GM12892 (cell line): ENCODE results near the gene STYXL2.

Experiments
- DNase-seq: peaks from one replicate; pipeline ENCODE4 v3.0.0; 2011; ENCODE audit not compliant: insufficient read length
- FAIRE-seq: peaks from 2 replicates; lab custom pipeline; 2011; peaks lifted over from hg19 to GRCh38; lab: Jason Lieb, UNC
- POLR2A ChIP-seq: IDR thresholded peaks from 2 replicates; pipeline ENCODE4 v1.6.1; 2011; ENCODE audit warnings: low read depth, low read length, control low read depth
- POLR2AphosphoS5 ChIP-seq: IDR thresholded peaks from 2 replicates; pipeline ENCODE4 v1.6.1; 2011; ENCODE audit warnings: low read depth, low read length, control low read depth
- TAF1 ChIP-seq: IDR thresholded peaks from 2 replicates; pipeline ENCODE4 v1.6.1; 2011; ENCODE audit warnings: low read depth, mild to moderate bottlenecking, control low read depth, low read length, borderline replicate concordance

The STYXL2 gene

DNA sequence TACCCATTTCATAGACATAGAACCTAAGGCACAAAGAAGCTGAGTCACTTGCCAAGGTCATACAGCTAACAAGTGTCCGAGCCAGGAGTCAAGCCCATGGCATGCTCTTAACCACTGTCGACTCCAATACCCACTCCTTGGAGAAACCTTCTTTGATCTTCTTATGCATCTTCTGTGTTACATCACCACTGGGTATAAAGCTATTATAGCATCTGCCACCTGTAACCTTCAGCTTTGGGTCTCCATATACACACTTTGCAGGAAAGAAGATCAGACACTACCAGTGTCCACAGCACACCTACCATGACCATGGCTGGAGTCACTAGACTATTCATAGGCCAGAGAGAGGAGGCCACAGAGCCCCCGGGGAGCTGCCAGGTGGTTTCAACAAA lies 32.8 kb upstream of the STYXL2 start:
- FAIRE-seq: no peak
- TF ChIP-seq POLR2AphosphoS5: no peak
- TF ChIP-seq POLR2A: no peak
- TF ChIP-seq TAF1: no peak
- DNase-seq: no peak

DNA sequence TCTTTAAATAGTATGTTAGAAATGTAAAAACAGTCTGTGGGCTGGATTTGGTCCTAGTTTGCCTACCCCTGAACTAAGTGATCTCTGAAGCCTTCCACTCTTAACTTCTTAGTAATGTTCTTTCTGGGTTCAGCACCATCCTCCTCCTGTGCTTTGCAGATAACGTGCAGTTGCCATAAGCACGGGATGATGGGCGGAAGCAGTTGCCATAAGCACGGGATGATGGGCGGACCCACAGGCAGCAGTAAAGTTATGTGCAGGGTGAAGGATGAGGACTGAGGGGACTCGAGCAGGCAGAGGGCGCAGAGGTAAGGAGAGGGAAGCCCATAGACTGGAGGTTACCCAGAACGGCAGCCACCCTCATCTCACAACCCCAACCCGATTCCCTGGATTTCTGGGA lies 29.3 kb upstream of the STYXL2 start:
- TF ChIP-seq POLR2AphosphoS5 (no peak), POLR2A (no peak), TAF1 (no peak)
- DNase-seq (no peak), FAIRE-seq (no peak)

DNA sequence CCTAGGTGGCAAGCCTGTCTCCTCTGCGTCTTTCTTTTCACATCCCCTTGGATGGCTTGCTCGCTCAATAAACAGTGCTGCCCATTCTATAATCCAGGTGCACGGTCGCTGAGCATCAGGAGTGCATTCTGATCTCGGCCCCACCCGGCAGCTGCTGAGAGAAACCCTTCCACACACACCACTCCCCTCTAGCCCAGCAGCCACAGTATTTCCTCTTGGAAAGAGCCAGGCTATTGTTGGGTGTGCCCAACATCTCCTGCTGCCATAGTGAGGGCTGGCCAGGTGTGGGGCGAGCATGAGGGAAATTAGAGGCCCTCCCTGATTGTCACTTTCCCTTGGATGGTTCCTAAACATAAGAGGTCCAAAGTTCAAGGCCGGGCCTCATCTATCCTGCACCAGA lies 28.4 kb upstream of the STYXL2 start:
- DNase-seq (no peak), FAIRE-seq (no peak)
- TF ChIP-seq TAF1: no peak
- no peak for TF ChIP-seq POLR2A
- no peak for TF ChIP-seq POLR2AphosphoS5

DNA sequence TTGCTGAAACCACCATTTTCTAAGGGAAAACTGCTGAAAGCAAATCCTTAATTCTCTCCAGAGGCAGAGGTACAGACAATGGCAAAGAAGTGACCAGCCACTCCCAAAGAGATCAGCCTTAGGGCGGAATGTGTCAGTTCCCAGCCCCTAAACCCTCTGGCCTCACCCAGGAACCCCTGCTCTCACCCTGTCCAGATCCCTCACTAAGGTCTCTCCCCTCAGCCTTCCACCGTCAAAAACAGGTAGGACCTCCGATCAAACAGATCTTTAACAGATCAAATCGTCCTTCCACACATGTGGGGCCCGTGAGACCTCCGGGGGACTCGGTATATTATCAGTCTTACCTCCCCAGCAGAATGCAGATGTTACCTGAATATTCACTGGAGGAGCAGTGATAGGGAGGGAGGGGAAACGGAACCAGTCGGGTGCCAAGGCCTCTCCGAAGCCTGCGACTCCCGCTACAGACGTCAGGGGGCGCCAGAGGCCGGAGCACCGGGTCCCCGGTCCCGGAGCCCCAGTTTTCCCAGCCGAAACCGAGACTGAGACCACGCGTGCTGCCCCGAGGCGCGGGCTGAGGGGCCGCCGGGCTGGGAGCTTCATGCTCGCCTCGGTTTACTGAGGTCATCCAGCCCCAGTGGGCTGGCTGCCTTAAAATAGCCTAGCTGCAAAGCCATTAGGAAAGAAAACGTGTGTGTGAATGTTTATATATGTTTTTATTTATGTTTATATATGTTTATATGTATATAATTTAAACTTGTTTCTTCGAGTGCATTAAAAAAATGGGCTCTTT lies 27.3 kb upstream of the STYXL2 start:
- DNase-seq (peak; percentile 82), FAIRE-seq (peak; percentile 81)
- TF ChIP-seq POLR2AphosphoS5 (no peak), POLR2A (no peak), TAF1 (no peak)

DNA sequence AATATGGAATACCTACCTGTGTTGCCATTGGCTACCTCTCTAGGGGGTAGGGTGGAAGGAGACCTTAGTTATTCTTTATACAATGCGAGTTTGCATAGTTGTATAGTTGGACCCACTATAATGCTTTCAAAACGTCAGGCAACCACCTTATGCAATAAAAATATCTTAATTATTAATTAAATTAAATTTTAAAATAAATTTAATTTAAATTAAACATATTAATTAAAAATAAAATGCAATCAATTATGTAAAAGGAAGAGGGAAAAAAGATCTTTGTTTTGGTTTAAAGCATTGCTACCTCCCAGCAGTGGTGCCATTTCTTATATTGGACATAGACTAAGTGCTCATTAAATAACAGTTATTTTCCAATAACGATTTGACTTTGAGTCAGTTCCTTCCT lies 26.0 kb upstream of the STYXL2 start:
- TF ChIP-seq POLR2AphosphoS5: no peak
- no peak for TF ChIP-seq TAF1
- TF ChIP-seq POLR2A: no peak
- DNase-seq: no peak
- no peak for FAIRE-seq

DNA sequence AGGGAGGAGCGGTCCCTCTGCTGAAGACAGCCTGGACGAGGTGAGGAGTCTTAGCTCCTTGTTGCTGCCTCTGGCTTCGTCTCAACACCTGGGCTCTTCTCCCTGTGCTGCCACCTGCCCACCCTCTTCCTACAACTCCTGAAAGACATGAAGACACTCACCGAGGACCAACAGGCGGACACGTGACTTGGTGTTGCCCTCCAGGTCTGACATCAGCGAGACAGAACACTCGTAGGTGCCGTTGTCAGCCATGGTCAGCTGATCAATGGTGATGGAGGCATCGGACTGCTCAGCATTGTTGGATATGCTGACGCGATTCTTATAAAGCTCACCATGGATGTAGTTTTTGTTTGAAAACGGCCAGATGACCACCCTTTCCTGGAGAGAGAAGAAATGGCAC lies 25.1 kb upstream of the STYXL2 start:
- DNase-seq (no peak), FAIRE-seq (no peak)
- TF ChIP-seq TAF1 (no peak), POLR2AphosphoS5 (no peak), POLR2A (no peak)

DNA sequence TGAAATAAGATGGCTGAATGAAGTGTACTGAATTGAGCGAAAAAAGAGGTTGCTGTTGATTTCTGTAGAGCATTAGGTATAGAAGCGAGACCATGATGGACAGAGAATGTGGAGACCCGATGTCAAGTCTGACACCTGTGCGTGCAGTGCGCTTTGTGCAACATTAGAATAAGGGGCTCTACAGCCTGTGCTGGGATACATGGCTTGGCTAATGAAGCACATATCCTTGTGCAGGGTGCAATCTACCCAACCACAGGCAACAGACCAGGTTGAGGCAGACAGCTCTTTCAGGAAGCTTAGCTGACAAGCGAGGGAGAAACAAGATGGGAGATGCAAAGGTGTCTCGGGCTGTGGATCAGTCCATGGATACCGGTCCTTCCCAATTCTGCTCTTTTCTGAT lies 22.6 kb upstream of the STYXL2 start:
- TF ChIP-seq POLR2AphosphoS5 (no peak), POLR2A (no peak), TAF1 (no peak)
- no peak for DNase-seq
- FAIRE-seq: no peak

DNA sequence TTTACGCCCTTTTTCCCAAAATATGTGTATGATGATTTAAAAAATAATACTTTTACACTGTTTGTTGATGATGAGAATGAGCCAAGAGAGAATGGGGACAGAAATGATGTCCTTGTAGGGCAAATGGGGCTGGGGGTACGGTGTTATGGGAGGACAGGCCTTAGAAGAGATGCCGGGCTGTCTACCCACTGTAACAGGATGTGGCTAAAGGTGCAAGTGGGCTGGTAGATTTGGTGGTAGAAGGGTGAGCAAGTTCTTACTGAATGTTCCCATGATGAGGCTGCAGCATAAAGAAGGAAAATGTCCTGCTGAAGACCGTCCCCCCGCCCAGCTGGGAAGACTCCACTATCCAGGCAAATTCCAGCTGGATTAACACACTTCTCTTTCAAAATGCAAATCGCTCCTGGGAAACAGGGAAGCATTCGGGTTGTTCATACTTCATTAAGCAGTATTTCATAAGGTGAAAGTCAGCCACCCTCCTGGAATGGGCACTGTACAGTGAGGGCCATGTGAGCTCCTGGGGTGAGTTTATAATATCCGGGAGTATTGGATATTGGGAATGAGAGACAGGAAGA lies 17.7 kb upstream of the STYXL2 start:
- DNase-seq (no peak), FAIRE-seq (no peak)
- no peak for TF ChIP-seq TAF1

DNA sequence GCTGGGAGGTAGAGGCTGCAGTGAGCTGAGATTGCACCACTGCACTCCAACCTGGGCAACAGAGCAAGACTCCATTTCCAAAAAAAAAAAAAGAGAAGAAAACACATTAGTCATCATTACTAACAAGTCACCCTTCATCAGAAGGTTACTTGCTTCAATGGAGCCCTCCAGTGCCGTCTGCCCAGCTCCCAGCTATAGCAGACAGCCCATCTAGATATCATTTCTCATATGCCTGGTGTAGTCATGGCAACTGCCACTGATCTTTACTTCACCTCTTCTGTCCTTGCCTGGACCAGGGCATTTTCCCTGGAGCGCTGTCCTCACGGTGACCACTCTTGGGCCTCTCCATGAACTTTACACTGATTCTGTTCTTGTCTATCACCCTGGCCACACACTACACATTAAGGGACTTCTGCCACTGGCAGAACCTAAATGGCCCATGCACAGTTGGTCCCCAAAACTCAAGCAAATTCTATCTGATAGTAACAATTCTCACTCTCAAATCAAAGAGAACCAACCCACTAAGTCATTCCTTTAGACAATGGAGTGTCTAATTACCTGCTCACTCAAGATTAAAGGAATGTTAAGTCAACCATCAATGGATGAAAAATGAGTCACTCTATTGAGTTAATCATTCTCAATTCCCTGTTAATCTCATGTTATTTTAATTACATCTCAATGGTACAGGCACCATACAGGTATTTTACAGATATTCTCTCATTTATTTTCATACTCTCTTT lies 16.6 kb upstream of the STYXL2 start:
- FAIRE-seq (no peak), DNase-seq (no peak)
- TF ChIP-seq POLR2AphosphoS5 (no peak), TAF1 (no peak), POLR2A (no peak)

DNA sequence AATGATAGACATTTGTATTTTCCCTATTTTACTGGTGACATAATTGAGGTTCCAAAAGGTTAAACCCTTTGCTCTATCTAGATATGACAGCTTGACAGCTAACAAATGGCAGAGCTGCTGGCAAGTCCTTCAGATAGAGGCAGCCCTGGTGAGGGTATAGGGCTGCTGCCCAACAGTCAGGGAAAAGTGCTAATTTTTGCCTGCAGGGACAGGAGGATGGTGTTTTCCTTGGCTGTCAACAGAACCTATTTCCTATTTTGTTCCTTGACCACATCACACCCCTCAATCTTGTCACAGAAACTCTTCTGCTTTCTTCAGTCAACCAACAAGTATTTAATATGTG lies 16.0 kb upstream of the STYXL2 start:
- TF ChIP-seq POLR2A: no peak
- no peak for TF ChIP-seq TAF1
- no peak for TF ChIP-seq POLR2AphosphoS5
- FAIRE-seq (no peak), DNase-seq (no peak)

DNA sequence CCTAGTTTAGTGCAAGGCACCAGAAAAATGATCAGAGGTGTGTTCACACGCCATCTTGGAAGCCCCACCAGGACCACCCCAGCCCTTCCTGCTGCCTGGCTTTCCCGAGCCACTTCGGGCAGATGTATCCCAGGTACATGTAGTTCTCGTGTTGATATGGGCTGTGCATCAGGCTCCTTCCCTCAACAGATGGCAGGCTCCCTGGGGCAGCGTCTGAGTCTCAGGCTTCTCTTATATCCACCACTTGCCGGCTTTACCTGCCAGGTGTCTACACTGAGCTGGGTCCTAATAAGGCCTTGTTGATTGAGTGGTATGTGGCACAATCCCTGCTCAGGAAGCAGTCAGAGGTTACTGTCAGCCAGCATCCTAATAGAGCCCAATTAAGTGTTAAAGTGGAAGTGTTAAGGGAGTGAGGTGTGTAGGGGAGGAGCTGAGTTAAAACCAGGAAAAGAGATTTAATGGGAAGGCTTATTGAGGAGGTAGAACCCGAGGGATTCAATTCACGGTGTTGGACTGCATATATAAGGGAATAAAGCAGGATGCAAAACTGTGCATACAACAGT lies 12.2 kb upstream of the STYXL2 start:
- TF ChIP-seq TAF1: no peak
- TF ChIP-seq POLR2A: no peak
- TF ChIP-seq POLR2AphosphoS5: no peak
- DNase-seq (no peak), FAIRE-seq (no peak)

DNA sequence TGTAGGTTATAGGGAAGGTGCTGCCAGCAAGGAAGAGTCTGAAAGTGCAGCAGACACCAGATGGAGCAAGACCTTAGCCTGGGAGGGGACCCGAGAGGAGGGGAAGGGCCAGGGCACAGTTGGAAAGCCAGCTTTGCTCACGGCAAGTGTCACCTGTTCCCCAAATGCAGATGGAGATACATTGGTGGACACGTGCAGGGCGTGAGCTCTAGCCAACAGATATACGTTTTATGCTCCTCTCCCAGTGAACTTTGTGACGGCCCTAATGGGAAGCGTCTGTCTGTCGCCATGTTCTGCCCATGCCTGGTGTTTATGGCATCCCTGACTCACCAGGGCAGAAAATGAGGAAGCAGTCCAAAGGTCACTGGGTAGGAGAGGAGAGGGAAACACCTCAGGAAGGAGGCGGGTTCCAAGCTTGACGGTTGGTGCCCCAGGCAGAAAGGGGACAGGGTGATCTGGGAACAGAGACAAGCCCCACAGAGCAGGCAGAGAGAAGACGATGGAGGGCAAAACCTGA lies 11.3 kb upstream of the STYXL2 start:
- FAIRE-seq: no peak
- no peak for DNase-seq
- TF ChIP-seq TAF1 (no peak), POLR2AphosphoS5 (no peak), POLR2A (no peak)
